ENCODE results near the gene AKAP10.

DNA sequence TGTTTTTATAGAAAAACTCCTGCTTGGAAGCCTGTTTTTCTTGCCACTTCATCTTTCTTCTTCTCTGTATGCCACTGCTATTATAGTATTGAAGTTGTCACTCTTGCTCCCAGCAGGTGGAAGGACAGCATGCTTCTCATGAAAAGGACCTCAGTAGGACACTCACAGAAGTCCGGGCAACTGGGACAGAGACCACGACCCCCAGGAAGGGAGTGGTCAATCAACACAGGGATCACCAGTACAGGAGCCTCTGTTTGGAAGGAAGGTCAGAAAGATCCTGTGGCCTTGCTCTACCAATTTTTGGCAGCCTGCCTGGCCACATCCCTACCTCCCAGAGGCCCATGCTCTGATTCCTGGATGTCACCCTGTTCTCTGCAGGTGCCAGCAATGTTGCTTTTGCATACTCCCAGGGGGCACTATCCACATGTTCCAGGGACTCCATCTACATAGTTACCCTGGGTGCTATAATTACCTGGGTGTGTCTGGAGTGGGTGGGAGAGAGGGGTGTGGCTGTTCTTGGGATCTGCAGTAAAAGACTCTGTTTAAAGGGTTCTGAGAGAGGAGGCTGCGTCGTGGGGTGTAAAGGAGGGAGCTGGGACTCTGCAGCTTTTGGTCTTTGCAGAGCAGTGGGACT is 13.7 kb upstream of the AKAP10 start:
- TF ChIP-seq, protein P1, sequence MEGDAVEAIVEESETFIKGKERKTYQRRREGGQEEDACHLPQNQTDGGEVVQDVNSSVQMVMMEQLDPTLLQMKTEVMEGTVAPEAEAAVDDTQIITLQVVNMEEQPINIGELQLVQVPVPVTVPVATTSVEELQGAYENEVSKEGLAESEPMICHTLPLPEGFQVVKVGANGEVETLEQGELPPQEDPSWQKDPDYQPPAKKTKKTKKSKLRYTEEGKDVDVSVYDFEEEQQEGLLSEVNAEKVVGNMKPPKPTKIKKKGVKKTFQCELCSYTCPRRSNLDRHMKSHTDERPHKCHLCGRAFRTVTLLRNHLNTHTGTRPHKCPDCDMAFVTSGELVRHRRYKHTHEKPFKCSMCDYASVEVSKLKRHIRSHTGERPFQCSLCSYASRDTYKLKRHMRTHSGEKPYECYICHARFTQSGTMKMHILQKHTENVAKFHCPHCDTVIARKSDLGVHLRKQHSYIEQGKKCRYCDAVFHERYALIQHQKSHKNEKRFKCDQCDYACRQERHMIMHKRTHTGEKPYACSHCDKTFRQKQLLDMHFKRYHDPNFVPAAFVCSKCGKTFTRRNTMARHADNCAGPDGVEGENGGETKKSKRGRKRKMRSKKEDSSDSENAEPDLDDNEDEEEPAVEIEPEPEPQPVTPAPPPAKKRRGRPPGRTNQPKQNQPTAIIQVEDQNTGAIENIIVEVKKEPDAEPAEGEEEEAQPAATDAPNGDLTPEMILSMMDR (conservative IDR thresholded peaks at IDR 0.05): no peak
- no peak for TF ChIP-seq ZFX (IDR thresholded peaks at IDR 0.05)
